Calu3 (cell line): ENCODE measurements around the gene SDHC. TPM values are rescaled to one million over a fixed set of nuclear protein-coding genes. Genes with fewer than 3 reads are reported as not detected.

Source experiments
- BruUV-seq: library from RNA; stranded (reverse); fragments of 400-500 nt; replicated peaks from 2 replicates; lab custom pipeline; 2021; lab: Mats Ljungman, UMichigan
- CTCF ChIA-PET: fragments of 300-600 bp; sonication (Branson Sonifier 250); formaldehyde crosslinking; loops from one replicate; lab custom pipeline; 2022; ENCODE audit warnings: antibody characterized with exemption; lab: Charles Lee
- DNase-seq: peaks from one replicate; pipeline ENCODE4 v3.0.0; 2022
- H3K27ac Mint-ChIP-seq: one replicate; pipeline ENCODE4 v1.8.0; 2022; ENCODE audit warnings: mixed read lengths; ENCODE audit not compliant: unreplicated experiment
- H3K27me3 Mint-ChIP-seq: one replicate; pipeline ENCODE4 v1.8.0; 2022; ENCODE audit warnings: mixed read lengths; ENCODE audit not compliant: unreplicated experiment
- H3K36me3 Mint-ChIP-seq: one replicate; pipeline ENCODE4 v1.8.0; 2022; ENCODE audit warnings: mild to moderate bottlenecking, moderate library complexity, mixed read lengths; ENCODE audit not compliant: insufficient read depth, unreplicated experiment
- H3K4me1 Mint-ChIP-seq: one replicate; pipeline ENCODE4 v1.8.0; 2022; ENCODE audit warnings: mild to moderate bottlenecking, low read depth, mixed read lengths; ENCODE audit not compliant: unreplicated experiment
- H3K4me3 Mint-ChIP-seq: one replicate; pipeline ENCODE4 v1.8.0; 2022; ENCODE audit warnings: mild to moderate bottlenecking, low read depth, moderate library complexity, mixed read lengths; ENCODE audit not compliant: unreplicated experiment
- H3K9me3 Mint-ChIP-seq: one replicate; pipeline ENCODE4 v1.8.0; 2022; ENCODE audit warnings: low read depth, mixed read lengths; ENCODE audit not compliant: unreplicated experiment
- CTCF ChIP-seq: fragments of 200-600 bp; IDR thresholded peaks from one replicate; pipeline ENCODE4 v1.8.0; 2022; ENCODE audit warnings: antibody characterized with exemption; ENCODE audit not compliant: unreplicated experiment
- intact Hi-C: fragments of 100-400 bp; cut with micrococcal nuclease; formaldehyde crosslinking; loops from one replicate; pipeline ENCODE4 v1.10.0; 2022; ENCODE audit not compliant: unreplicated experiment
- total RNA-seq: library from RNA; stranded (reverse); gene quantifications from 2 replicates; pipeline ENCODE4 v1.2.3, GENCODE V29; 2022

The SDHC gene
- total RNA-seq, 1 experiment from 2014 or later = 245 TPM

GRCh38 chr1:161357073-161357472 is 42.9 kb downstream of the SDHC start:
- CTCF ChIA-PET = no interaction called here
- TF ChIP-seq CTCF = no peak
- H3K27me3 Mint-ChIP-seq = no peaks in the 10 kb centered on the region
- no peak overlapping the region for H3K4me3 Mint-ChIP-seq
- no peaks in the 10 kb centered on the region for H3K4me1 Mint-ChIP-seq
- TSS peak; percentile 14 for BruUV-seq
- H3K9me3 Mint-ChIP-seq = no peaks in the 10 kb centered on the region
- H3K36me3 Mint-ChIP-seq = peaks cover 19% of the 10 kb centered on the region
- intact Hi-C loops = no loop called here
- DNase-seq = no peak
- no peak overlapping the region for H3K27ac Mint-ChIP-seq

GRCh38 chr1:161359291-161359690 is 45.1 kb downstream of the SDHC start:
- H3K27me3 Mint-ChIP-seq = no peaks in the 10 kb centered on the region
- TF ChIP-seq CTCF = no peak
- no peak for DNase-seq
- BruUV-seq = no TSS peak
- H3K36me3 Mint-ChIP-seq = peaks cover 24% of the 10 kb centered on the region
- H3K4me3 Mint-ChIP-seq = no peak overlapping the region
- no peaks in the 10 kb centered on the region for H3K4me1 Mint-ChIP-seq
- no peaks in the 10 kb centered on the region for H3K9me3 Mint-ChIP-seq
- CTCF ChIA-PET = no interaction called here
- H3K27ac Mint-ChIP-seq = no peak overlapping the region
- intact Hi-C loops = no loop called here

GRCh38 chr1:161364332-161364731 is 50.2 kb downstream of the SDHC start:
- TF ChIP-seq CTCF = no peak
- H3K4me3 Mint-ChIP-seq = no peak overlapping the region
- CTCF ChIA-PET = no interaction called here
- no peak for DNase-seq
- peaks cover 17% of the 10 kb centered on the region for H3K36me3 Mint-ChIP-seq
- BruUV-seq = no TSS peak
- intact Hi-C loops = no loop called here
- H3K9me3 Mint-ChIP-seq = no peaks in the 10 kb centered on the region
- H3K4me1 Mint-ChIP-seq = no peaks in the 10 kb centered on the region
- H3K27me3 Mint-ChIP-seq = no peaks in the 10 kb centered on the region
- H3K27ac Mint-ChIP-seq = no peak overlapping the region

GRCh38 chr1:161365207-161365606 is 51.0 kb downstream of the SDHC start:
- Mint-ChIP-seq H3K36me3 (peaks cover 17% of the 10 kb centered on the region), H3K27ac (no peak overlapping the region), H3K4me3 (no peak overlapping the region), H3K9me3 (no peaks in the 10 kb centered on the region), H3K27me3 (no peaks in the 10 kb centered on the region), H3K4me1 (no peaks in the 10 kb centered on the region)
- CTCF ChIA-PET = no interaction called here
- intact Hi-C loops = no loop called here
- no peak for TF ChIP-seq CTCF
- no TSS peak for BruUV-seq
- no peak for DNase-seq
